Omental fat pad (tissue), 4 donors: ENCODE results near the gene EFCAB8. TPM values are rescaled to one million over a fixed set of nuclear protein-coding genes. Genes with fewer than 3 reads are reported as not detected.
"Not testable (repeated sequence)": the region's sequence is repeated elsewhere in the genome, so short reads cannot be mapped to it uniquely, and the experiment has no call there.

Source experiments
- ATAC-seq: fragments of 150-250 bp; one replicate; pipeline ENCODE4 v1.9.1; 2016; ENCODE audit warnings: mild to moderate bottlenecking, moderate library complexity; ENCODE audit not compliant: low FRiP score
- DNase-seq: peaks from one replicate; pipeline ENCODE4 v3.0.0-alpha.2; 2019; ENCODE audit warnings: low spot score
- CTCF ChIP-seq, 3 donors: fragments of 450-650 bp; IDR thresholded peaks; one replicate each; pipeline ENCODE4 v1.5.1; 2016 to 2017; ENCODE audit warnings: antibody characterized with exemption in 3 of 3, mild to moderate bottlenecking in 3 of 3, moderate library complexity in 2 of 3
- total RNA-seq, 4 donors: library from RNA; depleted of rRNA; stranded (reverse); fragments of >200 nt; gene quantifications; one replicate each; pipeline ENCODE4 v1.1.0, GENCODE V29; 2016

Gene EFCAB8
- total RNA-seq, 4 donors from 2014 or later: 0.24 TPM; not detected in 3

- no peak for DNase-seq
- TF ChIP-seq CTCF (IDR thresholded peaks at IDR 0.05): no peak
- ATAC-seq: no peak
These were observed 84.8 kb downstream of the EFCAB8 start for GRCh38 chr20:32943490-32944052.

- DNase-seq (no peak), ATAC-seq (no peak)
- no peak for TF ChIP-seq CTCF (IDR thresholded peaks at IDR 0.05)
These were observed 87.0 kb downstream of the EFCAB8 start for GRCh38 chr20:32945710-32946221.

- no peak for ATAC-seq
- no peak for TF ChIP-seq CTCF (IDR thresholded peaks at IDR 0.05)
- no peak for DNase-seq
These were observed 87.9 kb downstream of the EFCAB8 start for GRCh38 chr20:32946629-32947028.

- ATAC-seq: not testable (repeated sequence)
These were observed 91.8 kb downstream of the EFCAB8 start for GRCh38 chr20:32950539-32950938.

GRCh38 chr20:32957459-32957858 is 98.7 kb downstream of the EFCAB8 start:
- DNase-seq (no peak), ATAC-seq (no peak)
- TF ChIP-seq CTCF (IDR thresholded peaks at IDR 0.05): no peak

More at GRCh38 chr20:32950539-32950938, 91.8 kb downstream of the EFCAB8 start:
- not testable (repeated sequence) for DNase-seq

- no peak for TF ChIP-seq CTCF (IDR thresholded peaks at IDR 0.05)
- no peak for ATAC-seq
- no peak for DNase-seq
These were observed 99.9 kb downstream of the EFCAB8 start for GRCh38 chr20:32958574-32958973.

GRCh38 chr20:32959351-32960221 is 100.9 kb downstream of the EFCAB8 start:
- TF ChIP-seq CTCF (IDR thresholded peaks at IDR 0.05): no peak
- ATAC-seq: no peak

More at GRCh38 chr20:32959351-32960221, 100.9 kb downstream of the EFCAB8 start:
- DNase-seq: no peak
